NCI-H345 (cell line): ENCODE results near the gene HMG20A.

Experiments
- DNase-seq: peaks from one replicate; lab custom pipeline; 2025; lab: John Stamatoyannopoulos, UW

HMG20A gene

GRCh38 chr15:77519540-77519939 is 98.9 kb downstream of the HMG20A start:
- no peak for DNase-seq

GRCh38 chr15:77521206-77521605 is 100.5 kb downstream of the HMG20A start:
- no peak for DNase-seq

GRCh38 chr15:77525400-77525811 is 104.7 kb downstream of the HMG20A start:
- no peak for DNase-seq

DNA sequence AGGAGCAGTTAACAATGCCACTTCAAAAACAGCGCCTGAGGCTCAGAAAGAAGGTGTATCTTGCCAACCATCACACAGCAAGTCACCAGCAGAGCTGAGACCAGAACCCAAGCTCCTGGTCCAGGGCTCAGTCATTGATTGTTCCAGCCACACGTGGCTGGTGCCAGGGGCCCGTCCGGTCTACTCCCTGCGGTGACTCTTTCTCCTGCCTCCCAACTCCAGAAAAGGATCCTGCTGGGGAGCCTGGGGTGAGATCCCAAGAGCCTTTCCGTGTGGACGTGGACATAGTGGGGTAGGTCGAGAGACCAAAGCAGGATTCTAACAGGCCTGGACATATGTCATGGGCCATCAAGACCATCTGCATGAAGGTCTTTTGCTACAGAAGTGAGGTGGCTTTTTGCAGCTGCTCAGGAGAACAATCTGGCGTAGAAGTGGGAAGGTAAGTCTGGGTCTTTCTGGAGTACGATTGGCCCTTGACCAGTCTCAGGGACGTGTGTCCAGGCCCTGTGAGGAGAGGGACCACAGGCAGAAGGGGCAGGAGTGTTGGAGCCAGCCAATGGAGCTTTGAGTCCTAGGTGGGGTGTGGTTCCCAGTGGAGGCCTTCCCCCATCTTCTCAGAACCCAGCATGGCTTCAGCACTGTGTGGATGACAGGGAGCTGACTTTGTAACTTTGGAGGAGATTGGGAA is 105.4 kb downstream of the HMG20A start:
- DNase-seq: no peak

- DNase-seq: no peak
These were observed 106.0 kb downstream of the HMG20A start for GRCh38 chr15:77526595-77527163.

DNA sequence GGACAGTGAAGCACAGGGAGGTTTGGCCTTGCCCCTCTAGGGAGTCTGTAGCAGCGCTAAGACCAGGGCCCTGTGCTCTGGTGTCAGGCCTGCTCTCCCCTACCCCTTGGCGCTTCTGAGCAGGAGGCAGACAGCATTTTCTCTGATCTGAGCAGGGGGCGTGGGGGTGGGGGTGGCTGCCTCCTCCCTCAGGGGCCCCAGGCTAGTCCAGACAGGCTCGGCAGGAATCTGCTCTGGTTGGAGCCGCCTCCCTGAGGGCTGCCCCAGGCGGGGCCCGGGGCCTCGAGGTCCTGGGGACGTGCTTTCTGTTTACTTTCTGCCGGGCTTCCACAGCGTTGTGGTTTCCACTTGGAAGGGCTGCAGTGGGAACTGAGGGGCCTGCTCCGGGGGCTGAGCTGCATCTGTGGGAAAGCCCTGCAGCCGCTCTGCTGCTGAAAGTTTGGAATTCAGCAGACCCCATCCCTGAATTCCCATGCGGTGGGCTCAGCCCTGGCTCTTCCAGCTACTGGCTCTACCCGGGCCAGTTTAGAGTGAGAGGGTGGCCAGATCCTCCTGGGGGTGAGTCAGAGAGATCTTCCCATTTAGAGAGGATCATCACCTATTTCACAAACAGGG is 106.6 kb downstream of the HMG20A start:
- no peak for DNase-seq

- no peak for DNase-seq
These were observed 107.1 kb downstream of the HMG20A start for GRCh38 chr15:77527831-77528231.

GRCh38 chr15:77528290-77528967 is 107.7 kb downstream of the HMG20A start:
- DNase-seq: no peak

DNA sequence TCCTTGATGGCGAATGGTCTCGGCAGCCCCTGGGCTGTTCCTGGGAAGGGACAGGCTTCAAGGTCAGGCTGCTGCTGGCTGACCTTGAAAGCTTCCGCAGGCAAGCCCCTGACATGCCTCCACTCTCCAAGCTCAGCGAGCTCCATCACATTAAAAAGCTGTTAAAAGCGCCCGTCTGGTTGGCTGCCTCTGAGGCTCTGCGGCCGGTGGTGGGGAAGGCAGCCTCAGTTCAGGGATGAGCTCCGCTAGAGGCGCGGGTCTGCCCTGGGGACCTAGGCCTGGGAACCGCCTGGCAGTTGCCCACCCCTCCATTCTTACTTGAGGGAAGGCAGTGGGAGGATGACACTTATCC is 108.3 kb downstream of the HMG20A start:
- no peak for DNase-seq

GRCh38 chr15:77529394-77530159 is 108.9 kb downstream of the HMG20A start:
- no peak for DNase-seq

DNA sequence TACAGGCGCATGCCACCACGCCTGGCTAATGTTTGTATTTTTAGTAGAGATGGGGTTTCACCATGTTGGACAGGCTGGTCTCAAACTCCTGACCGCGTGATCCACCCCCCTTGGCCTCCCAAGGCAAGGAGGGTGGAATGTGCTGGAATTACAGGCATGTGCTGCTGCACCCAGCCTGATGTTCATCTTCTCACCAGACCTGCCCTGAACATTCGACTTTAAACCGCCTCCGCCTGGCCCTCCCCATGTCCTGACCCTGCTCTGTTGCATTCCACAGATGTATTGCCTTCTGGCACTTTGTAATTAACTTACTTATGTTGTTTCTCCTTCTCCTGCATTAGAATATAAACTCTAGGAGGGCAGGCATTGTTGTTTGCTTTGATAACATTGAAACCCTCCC is 109.9 kb downstream of the HMG20A start:
- DNase-seq: no peak

- no peak for DNase-seq
These were observed 110.7 kb downstream of the HMG20A start for GRCh38 chr15:77531191-77532000.

GRCh38 chr15:77532067-77532710 is 111.5 kb downstream of the HMG20A start:
- DNase-seq: no peak

DNA sequence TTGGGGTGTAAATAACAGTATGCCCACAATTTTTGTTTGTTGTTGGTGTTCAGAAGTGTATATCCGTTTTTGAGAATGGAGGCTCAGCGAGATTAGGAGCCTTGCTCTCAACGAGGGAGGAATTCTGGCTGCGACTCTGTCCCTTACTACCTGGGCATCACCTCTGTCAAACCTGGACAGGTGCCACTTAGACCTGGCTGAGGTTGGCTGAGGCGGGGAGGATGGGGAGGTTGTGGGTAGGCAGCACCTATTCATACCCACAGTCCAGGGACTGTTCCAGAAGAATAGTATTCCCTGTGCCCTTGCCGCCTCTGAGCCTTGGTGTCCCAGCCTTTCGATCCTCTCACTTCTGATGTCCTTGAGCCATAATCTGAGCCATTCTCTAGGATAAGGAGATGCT is 112.2 kb downstream of the HMG20A start:
- no peak for DNase-seq

GRCh38 chr15:77533578-77534430 is 113.1 kb downstream of the HMG20A start:
- no peak for DNase-seq
